Lung microvascular endothelial cell (primary cell): ENCODE data around the gene ZNF362. TPM values are rescaled to one million over a fixed set of nuclear protein-coding genes. Genes with fewer than 3 reads are reported as not detected.
"Not testable (repeated sequence)": the region's sequence is repeated elsewhere in the genome, so short reads cannot be mapped to it uniquely, and the experiment has no call there.

Source experiments
- DNase-seq, 2 donors: peaks; one replicate each; pipeline versions ENCODE4 v3.0.0 to v3.0.0-alpha.2; 2010; ENCODE audit warnings: low read depth in 2 of 2
- total RNA-seq: library from RNA; depleted of rRNA; stranded (reverse); fragments of >200 nt; gene quantifications from 2 replicates; pipeline ENCODE4 v1.2.1, GENCODE V29; 2014

ZNF362 gene
- total RNA-seq, 1 donor from 2014 or later, result 6.3 TPM

DNA sequence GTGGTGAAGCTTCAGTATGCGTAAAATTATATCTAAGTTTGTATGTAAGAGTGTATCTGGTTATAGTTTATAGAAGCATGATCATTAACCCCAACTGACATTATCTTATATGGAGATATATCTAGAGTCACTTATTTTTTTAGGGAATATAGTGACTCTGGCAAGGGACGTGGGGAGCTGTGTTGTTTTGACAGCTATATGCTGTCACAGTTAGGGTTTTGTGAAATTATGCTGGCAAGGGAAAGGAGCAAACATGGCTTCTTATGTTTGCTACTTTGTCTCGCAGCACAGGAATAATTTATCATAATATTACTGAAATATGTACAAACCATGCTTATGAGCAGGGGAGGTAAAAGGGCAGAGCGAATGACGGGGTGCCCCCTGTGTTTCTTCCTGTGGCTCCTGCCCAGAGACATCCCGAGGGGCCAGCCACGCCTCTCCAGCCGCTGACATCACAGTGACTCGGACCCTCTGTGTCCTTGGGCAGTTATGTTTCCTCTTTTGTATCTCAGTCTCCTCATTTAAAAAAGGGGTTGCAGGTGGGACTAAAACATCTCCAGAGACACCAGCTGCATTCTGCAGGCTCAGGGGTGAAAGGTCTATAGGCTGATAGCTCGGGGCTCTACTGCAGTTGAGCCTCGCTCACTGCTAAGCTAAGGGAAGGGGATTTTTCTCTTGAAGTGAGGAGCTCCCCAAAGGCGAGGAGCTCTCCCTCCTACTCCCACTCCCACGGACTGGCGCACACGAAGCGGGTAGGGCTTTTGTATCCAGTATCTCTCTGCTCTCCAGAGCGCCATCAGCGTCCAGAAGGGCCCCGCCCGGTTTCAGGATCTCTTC is 49.7 kb downstream of the ZNF362 start:
- DNase-seq, result no peak

DNA sequence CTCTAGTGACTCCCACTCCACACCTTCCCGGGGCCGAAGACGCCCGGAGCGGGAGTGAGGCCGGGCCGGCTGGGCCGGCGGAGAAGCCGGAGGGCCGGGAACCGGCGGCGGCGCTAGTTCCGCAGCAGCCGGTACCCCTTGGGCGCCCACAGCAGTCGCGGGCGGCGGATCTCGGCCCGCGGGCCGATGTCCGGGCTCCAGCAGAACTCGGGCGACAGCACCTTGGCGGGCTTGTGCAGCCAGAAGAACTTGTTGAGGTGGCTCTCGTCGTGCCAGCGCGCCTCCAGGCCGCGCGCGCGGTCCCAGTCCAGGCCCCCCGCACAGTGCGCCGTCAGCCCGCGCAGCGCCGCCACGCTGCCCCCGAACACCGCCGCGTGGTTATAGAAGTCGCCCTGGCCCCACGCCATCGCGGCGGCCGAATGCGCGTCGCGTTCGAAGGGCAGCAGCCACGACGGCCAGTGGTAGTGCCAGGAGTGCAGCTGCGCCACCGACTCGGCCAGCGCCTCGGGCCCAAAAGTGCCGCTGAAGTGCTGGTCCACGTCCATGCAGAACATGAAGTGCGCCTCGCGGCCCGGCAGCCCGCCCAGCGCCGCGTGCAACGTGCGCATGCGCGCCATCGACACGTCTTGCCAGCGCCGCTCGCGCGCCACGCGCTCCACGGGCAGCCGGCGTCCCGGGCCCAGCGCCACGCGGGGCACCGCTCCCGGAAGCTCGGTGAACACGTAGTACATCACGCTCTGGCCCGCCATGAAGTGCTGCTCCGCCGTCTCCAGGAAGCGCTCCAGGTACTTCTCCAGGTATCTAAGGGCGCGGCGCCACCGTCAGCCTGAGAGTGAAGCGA is 50.6 kb downstream of the ZNF362 start:
- peak; percentile 16 to 35 for DNase-seq

GRCh38 chr1:33307494-33307864 is 51.2 kb downstream of the ZNF362 start:
- no peak for DNase-seq

DNA sequence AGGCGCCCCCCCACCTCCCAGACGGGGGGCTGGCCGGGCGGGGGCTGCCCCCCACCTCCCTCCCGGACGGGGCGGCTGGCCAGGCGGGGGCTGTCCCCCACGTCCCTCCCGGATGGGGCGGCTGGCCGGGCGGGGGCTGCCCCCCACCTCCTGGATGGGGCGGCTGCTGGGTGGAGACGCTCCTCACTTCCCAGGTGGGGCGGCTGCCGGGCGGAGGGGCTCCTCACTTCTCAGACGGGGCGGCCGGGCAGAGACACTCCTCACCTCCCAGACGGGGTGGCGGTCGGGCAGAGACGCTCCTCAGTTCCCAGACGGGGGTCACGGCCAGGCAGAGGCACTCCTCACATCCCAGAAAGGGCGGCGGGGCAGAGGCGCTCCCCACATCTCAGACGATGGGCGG is 53.1 kb downstream of the ZNF362 start:
- not testable (repeated sequence) for DNase-seq

DNA sequence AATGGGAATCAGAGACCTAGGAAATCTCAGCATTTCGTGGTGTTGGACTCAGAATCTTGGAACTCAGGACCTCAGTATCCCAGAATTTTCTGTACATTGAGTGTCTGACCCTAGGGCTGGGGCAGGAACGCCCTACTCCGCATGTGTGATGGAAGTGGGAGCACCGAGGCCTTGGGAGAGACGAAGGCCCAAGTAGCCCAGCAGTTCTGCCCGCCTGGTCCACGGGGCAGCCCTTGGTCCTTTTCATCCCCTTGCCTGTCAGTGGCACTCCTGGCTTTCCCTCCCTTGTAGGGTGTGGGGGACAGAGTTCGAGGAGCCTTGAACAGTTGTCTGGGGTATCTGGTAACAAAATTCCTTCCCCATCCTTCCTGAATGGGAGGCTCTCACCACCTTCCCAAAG is 54.4 kb downstream of the ZNF362 start:
- no peak for DNase-seq

GRCh38 chr1:33311706-33312412 is 55.6 kb downstream of the ZNF362 start:
- no peak for DNase-seq

DNA sequence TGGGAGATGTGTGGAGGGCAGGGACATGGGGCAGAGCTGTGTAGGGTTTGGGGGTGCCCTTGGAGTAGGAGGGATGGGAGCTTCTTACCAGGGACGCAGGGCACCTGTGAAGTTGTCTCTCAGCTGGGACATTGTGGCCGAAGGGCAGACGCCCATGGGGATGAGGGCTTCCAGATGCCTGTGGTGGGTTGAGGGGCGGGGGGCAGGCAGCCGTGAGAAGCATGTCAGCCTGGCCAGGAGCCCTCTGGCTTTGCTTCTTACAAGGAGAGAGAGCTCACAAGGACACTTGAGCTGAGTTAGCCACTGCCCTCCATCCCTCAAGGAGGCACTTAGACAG is 56.1 kb downstream of the ZNF362 start:
- DNase-seq, result no peak

- no peak for DNase-seq
Measured at GRCh38 chr1:33314416-33314815, 58.1 kb downstream of the ZNF362 start.

DNA sequence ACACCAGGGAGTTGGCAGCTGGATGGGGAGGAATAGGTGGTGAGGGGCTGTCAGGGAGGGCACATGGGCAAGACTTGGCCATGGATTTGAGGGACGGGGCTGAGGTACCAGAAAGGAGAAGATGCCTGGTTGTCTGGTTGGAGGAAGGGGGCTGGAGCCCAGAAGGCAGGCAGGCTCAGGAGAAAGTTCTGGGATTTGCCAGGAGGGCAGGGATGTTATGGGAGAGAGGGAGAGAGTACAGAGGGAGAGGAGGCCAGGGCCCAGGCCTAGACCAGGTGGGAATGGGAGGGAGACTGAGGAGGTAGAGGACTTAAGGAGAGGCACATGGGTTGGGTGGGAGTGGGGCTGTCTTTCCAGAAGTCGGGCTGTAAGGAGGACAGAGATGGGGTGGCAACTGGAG is 60.3 kb downstream of the ZNF362 start:
- no peak for DNase-seq

- no peak for DNase-seq
Measured at GRCh38 chr1:33317354-33317753, 61.1 kb downstream of the ZNF362 start.

GRCh38 chr1:33317946-33318345 is 61.7 kb downstream of the ZNF362 start:
- DNase-seq, result no peak

DNA sequence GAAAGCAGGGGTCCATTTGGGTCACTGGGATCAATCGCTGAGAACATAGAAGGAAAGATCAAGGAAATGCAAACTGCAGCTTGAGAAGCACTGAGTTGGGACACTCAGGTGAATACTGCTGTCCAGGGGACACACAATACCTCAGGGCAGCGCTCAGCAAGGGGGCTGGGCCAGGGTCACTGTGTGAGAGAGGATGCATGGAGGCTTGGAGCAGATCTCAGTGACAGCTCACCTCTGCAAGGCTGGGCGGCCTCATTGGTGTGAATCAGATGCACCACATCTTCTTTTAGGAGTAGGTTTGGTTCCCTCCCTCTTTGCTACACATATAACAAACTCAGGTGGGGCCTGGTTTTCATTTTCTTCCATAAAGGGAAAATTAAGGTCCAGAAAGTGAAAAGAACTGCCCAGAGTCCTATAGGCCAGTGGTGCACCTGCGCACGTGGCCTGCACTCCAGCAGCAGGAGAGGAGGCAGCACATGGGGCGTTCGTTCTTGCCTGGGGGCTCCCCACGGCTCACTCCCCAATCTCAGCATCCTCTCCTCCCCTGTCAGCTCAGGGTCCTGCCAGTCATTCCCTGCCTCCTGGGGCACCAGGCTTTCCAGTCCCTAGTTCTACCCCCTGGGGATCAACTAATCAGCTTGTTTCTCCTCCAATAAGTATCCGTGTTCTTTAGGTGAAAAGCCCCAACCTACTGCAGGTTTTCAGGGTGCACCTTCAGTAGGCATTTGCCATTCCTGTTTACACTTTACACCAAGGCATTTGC is 63.1 kb downstream of the ZNF362 start:
- no peak for DNase-seq

DNA sequence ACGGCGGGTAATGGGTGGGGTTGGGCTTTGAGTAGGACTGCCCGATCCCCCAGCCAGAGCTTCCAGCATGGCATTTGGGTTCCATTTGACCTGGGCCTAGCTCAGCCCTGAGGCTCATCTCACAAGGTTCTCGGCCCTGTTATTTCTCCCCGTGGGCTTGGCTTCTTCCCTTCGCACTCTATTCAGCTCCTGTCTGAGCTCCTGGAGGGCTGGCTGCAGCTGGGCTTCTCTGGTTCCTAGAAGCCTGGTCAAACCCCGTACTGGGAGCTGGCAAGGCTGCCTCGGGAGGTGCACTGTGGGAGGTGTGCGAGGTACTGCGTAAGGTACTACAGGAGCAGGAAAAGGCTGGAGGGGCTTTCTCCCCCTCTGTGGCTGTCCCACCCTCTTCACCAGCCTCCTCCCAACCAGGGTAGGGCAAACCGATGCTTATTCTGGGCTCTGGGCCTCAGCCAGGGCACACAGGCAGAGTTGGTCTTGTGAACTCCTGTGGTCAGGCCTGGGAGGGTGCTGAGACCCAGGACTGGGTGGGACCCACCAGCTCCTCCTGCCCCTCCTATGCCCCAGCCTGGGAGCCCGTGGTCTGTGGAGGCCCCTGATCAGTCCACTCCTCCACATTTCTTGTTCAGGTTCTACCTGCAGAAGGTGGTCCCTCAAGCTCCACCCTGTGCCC is 63.8 kb downstream of the ZNF362 start:
- no peak for DNase-seq

- no peak for DNase-seq
Measured at GRCh38 chr1:33320619-33321165, 64.4 kb downstream of the ZNF362 start, which contains the start of gene A3GALT2. Gene A3GALT2, minus strand, starts transcription at chr1:33321098. Its CDS starts 0 bp downstream, at chr1:33321098.

- no peak for DNase-seq
Measured at GRCh38 chr1:33321178-33321577, 64.9 kb downstream of the ZNF362 start.

- no peak for DNase-seq
Measured at GRCh38 chr1:33322109-33322508, 65.8 kb downstream of the ZNF362 start.

DNA sequence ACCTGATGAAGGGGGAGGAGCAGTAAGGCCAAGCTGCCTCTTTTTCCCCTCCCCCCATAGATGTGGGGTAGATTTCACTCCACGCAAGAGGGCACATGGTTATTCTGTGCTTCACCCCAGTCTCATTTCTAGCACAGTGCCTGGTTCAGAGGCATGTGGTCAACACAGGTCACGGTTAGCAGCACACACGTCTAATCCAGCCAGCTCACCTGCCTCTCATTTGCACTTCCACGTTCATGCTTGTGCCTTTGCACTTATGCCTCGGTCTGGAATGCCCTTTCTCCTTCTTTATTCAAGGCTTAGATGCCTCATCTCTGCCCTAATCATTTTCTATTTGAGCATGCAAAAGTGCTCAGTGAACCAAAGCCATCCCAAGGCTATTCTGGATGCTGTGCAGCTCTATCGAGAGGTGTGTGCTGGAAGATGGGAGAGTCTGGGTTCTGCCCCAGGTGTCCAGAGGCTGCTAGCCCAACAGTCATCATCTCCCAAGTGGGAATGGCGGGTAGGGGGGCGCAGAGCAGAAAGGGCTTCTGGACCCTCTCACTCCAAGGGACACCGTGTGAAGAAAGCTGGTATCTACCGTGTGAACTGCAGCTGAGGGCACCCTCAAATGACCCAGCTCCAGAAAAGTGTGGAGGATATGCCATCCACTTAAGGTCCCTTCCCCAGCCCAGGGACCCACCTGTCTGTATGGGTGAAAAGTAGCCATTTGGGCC is 66.7 kb downstream of the ZNF362 start:
- no peak for DNase-seq

GRCh38 chr1:33323663-33324477 is 67.6 kb downstream of the ZNF362 start:
- no peak for DNase-seq
